Fibroblast of mammary gland (primary cell): Measurements from ENCODE around the gene LMOD3.

Source experiments
- DNase-seq: peaks from one replicate; pipeline ENCODE4 v3.0.0-alpha.2; 2010; ENCODE audit warnings: low read depth
- H3K4me3 ChIP-seq: 2 replicates; pipeline ENCODE4 v1.5.1; 2011; ENCODE audit warnings: low read depth, mild to moderate bottlenecking, low read length, moderate library complexity; ENCODE audit not compliant: control insufficient read depth
- CTCF ChIP-seq: conservative IDR thresholded peaks from 2 replicates; pipeline ENCODE4 v1.5.1; 2011; ENCODE audit warnings: low read depth, low read length, inconsistent platforms; ENCODE audit not compliant: control insufficient read depth, insufficient read depth

LMOD3 gene

GRCh38 chr3:69122403-69122802 lies at the start of gene LMOD3:
TSS of gene LMOD3 (minus strand) at chr3:69122595. CDS start at chr3:69122386, 209 bp downstream.
- TF ChIP-seq CTCF: no peak
- no peak within 1 kb of the TSS for H3K4me3 ChIP-seq
- DNase-seq: no peak

- no peak for TF ChIP-seq CTCF
- DNase-seq: no peak
- H3K4me3 ChIP-seq: no peak overlapping the region
Measured at GRCh38 chr3:69172058-69172457, 49.7 kb upstream of the LMOD3 start.

DNA sequence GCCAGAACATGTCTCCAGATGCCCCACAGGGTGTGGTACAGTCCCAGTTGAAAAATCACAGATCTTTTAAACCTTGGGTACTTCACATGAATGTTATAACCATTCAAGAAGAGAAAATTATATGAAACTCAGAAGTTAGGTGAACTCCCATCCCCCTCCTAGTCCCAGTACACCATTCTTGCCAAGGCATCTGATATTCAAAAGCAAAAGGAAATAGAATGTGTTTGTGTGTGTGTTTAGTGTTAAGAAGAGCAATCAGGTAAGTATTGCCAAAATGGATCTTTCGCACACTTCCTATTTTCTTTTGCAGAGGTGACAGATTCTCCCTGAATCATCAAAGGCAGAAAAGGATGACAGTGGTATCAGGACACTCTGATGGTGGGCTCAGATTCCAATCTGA lies 44.1 kb upstream of the LMOD3 start:
- H3K4me3 ChIP-seq: no peak overlapping the region
- no peak for TF ChIP-seq CTCF
- DNase-seq: no peak

- TF ChIP-seq CTCF: no peak
- no peak for DNase-seq
- no peak overlapping the region for H3K4me3 ChIP-seq
Measured at GRCh38 chr3:69165744-69166143, 43.3 kb upstream of the LMOD3 start.

GRCh38 chr3:69164296-69164695 lies 41.9 kb upstream of the LMOD3 start:
- no peak for DNase-seq
- TF ChIP-seq CTCF: no peak
- no peak overlapping the region for H3K4me3 ChIP-seq

GRCh38 chr3:69162308-69162980 lies 40.0 kb upstream of the LMOD3 start:
- no peak for DNase-seq
- H3K4me3 ChIP-seq: no peak overlapping the region
- no peak for TF ChIP-seq CTCF
